NAMALWA (cell line): ENCODE results near the gene EIF4B.
A peak's percentile ranks its signal among the peaks of the same experiment; 100 is the strongest.

ENCODE experiments used
- DNase-seq: peaks from one replicate; pipeline ENCODE4 v3.0.0-alpha.2; 2015; ENCODE audit warnings: low spot score

The EIF4B gene

DNA sequence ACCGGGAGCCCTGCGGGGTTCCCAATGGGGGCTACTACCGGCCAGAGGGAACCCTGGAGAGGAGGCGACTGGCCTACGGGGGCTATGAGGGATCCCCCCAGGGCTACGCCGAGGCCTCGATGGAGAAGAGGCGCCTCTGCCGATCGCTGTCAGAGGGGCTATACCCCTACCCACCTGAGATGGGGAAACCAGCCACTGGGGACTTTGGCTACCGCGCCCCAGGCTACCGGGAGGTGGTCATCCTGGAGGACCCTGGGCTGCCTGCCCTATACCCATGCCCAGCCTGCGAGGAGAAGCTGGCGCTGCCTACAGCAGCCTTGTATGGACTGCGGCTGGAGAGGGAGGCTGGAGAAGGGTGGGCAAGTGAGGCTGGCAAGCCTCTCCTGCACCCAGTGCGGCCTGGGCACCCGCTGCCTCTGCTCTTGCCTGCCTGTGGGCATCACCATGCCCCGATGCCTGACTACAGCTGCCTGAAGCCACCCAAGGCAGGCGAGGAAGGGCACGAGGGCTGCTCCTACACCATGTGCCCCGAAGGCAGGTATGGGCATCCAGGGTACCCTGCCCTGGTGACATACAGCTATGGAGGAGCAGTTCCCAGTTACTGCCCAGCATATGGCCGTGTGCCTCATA, 53.3 kb downstream of the EIF4B start:
- DNase-seq, result no peak

- DNase-seq, result no peak
These were observed 53.9 kb downstream of the EIF4B start for GRCh38 chr12:53060064-53060720.

GRCh38 chr12:53060721-53061276, 54.5 kb downstream of the EIF4B start:
- no peak for DNase-seq

- DNase-seq, result peak; percentile 44
These were observed 55.3 kb downstream of the EIF4B start for GRCh38 chr12:53061404-53062010.

DNA sequence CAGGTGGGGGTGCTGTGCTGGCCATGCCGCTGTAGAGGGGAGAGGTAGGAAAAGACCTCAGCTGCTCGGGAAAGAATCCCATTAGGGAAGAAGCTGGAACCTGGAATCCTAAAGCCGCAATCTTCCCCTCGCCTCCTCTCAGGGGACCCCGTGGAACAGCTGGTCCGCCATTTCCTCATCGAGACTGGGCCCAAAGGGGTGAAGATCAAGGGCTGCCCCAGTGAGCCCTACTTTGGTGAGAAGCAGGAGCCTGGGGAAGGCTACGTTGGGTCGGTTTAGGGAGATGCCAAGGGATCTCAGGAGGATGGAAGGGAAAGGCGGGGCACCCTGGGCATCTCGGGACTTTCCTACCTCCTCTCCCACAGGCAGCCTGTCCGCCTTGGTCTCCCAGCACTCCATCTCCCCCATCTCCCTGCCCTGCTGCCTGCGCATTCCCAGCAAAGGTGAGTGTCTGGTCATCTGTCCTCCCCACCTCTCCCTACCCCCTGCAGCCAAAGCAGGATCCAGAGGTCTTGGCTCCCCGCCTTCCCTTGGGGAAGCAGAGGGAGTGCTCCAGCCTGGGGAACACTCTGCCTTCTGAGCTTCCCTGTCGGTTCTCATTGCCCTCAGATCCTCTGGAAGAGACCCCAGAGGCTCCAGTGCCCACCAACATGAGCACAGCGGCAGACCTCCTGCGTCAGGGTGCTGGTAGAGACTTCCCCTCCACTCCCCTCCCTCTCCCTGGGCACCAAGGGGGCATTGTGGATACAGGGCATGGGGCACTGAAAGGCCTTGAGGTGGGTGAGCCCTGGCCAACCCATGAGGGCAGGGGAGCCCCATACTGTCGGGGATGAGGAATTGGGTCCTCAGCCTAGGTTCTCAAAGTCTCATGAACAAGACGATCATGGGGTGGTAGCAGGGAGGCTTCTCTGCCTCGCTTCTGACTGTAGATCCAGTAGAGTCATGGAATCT, 56.0 kb downstream of the EIF4B start:
- no peak for DNase-seq

DNA sequence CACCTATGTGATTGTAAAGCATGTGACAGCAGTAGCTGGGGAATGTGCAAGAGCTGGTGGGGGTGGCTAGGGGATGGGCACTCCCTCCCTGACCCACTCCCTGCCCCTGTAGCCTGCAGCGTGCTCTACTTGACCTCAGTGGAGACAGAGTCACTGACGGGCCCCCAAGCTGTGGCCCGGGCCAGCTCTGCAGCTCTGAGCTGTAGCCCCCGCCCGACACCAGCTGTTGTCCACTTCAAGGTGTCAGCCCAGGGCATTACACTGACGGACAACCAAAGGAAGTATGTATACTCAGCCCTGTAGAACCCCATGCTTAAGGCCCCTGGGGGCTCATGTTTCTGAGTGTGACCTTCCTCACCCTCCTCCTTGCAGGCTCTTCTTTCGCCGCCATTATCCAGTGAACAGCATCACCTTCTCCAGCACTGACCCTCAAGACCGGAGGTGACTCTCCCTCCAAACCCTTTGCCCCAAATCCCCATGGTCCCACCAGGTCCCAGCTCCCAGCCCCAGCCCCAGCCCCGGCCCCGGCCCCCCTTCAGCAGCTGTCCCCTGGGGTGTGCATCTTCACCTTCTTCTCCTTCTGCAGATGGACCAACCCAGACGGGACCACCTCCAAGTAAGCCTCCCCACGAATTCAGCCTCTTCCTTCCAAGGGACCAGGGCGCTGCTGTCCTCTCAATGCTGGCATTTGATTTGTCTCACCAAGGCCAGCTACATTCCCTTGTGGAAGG, 56.9 kb downstream of the EIF4B start:
- DNase-seq, result no peak

DNA sequence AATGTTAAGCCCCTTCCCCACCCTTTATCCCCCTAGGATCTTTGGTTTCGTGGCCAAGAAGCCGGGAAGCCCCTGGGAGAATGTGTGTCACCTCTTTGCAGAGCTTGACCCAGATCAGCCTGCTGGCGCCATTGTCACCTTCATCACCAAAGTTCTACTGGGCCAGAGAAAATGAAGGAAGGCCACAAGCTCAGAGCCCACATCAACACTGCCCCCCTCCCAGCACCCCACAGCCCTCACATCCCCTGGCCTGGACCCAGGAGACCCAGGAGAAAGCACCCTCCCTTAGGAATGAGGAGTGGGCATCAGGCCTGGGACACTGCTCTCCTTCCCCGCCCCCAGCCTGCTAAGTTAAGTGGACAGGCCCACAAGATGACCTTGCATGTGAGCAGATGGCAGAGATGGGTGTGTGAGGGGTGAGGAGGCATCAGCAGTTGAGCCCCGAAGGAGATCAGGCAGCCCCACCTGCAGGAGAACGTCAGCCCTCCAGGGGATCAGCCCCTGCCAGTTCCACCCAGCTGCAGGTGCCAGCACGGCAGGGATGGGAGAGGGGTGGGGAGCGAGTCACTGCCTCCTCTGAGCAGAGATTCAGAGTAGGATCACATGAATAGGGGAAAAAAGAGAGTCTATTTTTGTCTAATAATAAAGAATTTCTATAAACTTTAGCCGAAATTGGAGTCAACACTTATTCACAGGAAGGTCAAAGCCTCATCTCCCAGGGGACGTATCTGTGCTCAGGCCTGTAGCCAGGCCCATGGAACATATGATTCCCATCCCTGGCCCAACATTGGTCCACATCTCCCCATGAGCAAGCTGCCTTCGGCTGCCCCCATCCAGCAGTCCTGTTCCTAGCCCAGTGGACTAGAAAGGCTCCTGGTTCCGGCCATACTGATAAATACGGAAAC, 57.7 kb downstream of the EIF4B start:
- DNase-seq, result peak; percentile 54

- no peak for DNase-seq
These were observed 58.6 kb downstream of the EIF4B start for GRCh38 chr12:53064613-53065436.

- DNase-seq, result no peak
These were observed 59.2 kb downstream of the EIF4B start for GRCh38 chr12:53065470-53065869.

- DNase-seq, result peak; percentile 67
These were observed 60.0 kb downstream of the EIF4B start for GRCh38 chr12:53065975-53066931.

- DNase-seq, result no peak
These were observed 61.1 kb downstream of the EIF4B start for GRCh38 chr12:53067074-53067992.

GRCh38 chr12:53067993-53068770, 61.9 kb downstream of the EIF4B start:
- DNase-seq, result no peak

DNA sequence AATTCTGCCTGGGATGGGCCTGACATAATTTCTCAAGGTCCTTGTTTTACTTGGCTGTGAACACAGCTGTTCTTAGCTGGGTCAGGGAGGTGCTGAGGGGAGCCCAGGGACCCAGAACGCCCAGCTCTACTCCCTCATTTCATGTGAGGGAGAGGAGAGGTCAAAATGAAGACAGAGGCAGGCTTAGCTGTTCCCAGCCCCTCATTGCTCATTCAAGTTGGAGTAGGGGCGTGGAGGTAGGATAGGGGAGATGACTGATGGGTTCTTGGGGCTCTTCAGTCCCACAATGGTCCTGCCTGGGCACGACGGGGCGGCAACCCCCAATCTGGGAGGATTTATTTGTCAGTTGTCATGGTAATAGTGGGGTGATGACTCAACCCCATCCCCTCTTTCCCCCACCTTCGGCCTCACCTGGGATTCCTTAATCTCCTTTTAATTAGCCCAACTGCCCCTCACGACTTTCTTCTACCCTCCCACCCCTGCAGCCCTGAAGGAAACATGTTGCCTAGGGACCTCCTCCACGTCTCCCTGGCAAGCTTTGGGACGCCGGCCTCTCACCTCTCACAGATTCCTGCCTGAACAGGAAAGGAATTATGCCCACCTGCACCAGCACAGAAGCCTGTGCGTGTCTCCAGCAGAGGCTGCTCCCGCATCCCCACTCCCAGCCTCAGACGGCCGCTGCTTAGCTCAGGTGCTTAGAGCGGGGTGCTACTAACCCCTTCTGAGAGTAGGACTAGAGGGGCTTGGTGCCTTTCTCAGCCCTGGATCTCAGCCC, 62.7 kb downstream of the EIF4B start:
- DNase-seq, result no peak

- DNase-seq, result no peak
These were observed 63.6 kb downstream of the EIF4B start for GRCh38 chr12:53069621-53070410.
